Peyer's patch (tissue), 4 donors: ENCODE measurements around the gene ZNF845.

Source experiments
- CTCF ChIP-seq, 6 experiments: fragments of 450-650 bp in 4 of 6; fragments of 200-600 bp in 2 of 6; sonication (generic) in 1 of 6; IDR thresholded peaks; one replicate each; pipeline ENCODE4 v1.5.1; 2017 to 2019; ENCODE audit warnings: antibody characterized with exemption in 6 of 6, mild to moderate bottlenecking in 3 of 6, moderate library complexity in 1 of 6
- POLR2A ChIP-seq, 2 donors: fragments of 450-650 bp; IDR thresholded peaks; one replicate each; pipeline ENCODE4 v1.5.1; 2017; ENCODE audit warnings: antibody characterized with exemption in 2 of 2, mild to moderate bottlenecking in 2 of 2, moderate library complexity in 2 of 2

- no peak for TF ChIP-seq CTCF (IDR thresholded peaks at IDR 0.05)
- no peak for TF ChIP-seq POLR2A (IDR thresholded peaks at IDR 0.05)
Observed at GRCh38 chr19:53332484-53332883, 1.1 kb upstream of the ZNF845 start.
